GM18511 (cell line): ENCODE results near the gene MFAP1.

Experiments
- ATAC-seq: cut with Tn5 transposase; IDR thresholded peaks from one replicate; pipeline ENCODE4 v1.9.1; 2021; ENCODE audit warnings: mild to moderate bottlenecking, moderate library complexity; ENCODE audit not compliant: unreplicated experiment

Gene MFAP1

DNA sequence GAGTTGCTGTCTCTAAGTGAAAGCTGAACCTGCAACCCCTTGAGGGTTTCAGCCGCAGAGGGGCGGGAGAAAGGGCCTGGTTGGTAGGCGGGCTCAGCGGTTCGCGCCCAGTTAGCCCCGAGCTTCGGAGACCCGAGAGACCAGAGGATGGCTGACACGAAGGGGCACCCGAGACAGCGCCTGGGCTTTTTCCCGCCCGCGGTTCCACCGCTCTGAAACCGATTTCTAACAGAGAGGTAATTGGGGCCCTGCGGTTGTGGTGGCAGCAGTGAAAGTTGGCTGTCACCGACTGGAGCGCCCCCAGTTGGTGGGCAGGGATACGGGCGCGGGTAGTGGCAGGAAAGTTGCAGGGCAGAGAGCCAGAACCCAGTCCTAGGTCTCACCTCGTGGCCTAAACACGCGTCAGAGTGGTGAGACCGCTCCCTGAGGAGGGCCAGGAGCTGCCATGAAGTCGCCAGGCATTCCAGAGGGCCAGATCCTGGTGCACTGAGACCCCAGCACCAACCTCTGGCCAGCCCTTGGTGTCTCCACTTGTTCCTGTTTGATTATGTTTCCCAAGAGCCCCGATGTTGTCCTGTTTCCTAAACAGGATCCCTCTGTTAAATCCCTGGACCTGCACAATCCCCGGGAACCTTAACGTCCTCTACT is 47.1 kb downstream of the MFAP1 start:
- peak; percentile 63 for ATAC-seq

DNA sequence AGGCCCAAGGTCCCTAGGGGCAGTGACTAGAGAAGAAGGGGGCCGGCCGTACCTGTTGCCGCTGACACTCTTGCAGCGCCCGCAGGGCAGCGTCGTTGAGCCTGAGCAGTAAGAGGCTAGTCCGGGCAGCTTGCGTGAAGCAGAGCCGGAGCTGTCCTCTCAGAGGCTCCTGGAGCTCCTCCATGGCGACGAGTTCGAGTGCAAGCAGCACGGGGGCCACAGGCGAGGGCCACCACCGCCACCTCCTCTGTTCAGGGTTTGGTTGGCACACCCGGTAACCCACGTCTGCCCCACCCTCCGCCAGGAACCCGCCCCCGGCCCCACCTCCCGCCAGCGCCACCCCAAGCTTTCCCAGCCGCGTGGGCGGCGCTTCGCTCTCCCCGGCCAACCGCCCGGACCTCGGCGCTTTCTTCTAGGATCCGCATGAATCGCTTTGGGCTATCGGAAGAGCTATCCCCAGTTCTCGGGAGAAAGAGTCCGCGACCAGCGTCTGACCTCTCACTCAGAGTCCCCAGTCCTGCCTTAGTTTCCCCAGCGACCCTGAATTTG is 47.7 kb downstream of the MFAP1 start, which contains the start of gene ELL3:
TSS of gene ELL3 (minus strand) at position 249 of the 549 bp plus-strand sequence. CDS start at position 184, 65 bp downstream.
- peak; percentile 50 for ATAC-seq

DNA sequence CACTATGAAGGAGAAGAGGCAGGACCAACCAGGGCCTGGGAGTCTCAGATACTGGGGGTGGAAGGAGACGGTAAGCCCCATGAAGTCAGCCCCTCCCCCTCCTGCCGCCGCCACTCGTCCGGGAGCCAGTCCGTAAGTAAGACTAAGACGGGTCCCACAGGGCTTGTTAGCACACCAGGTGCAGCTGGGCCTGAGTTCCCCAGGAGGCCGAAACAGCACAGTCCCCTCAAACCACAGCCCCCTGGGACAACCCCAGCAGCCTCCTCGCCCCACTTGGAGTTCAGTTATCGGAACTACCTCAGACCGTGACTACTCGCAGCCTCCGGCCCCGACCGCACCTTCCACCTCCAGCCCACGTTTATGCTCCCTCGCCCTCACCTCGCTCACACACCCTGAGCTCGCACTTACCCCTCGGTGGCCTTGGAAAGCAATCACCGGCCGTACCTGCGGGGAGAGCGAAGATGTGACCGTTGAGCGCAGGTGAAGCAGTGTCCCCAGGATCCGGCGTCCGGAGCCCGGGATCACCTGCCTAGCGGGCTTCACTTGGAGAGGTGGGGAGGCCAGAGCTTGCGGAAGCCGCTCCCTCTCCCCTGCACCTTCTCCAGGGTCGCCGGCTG is 48.3 kb downstream of the MFAP1 start:
- ATAC-seq: peak; percentile 70

DNA sequence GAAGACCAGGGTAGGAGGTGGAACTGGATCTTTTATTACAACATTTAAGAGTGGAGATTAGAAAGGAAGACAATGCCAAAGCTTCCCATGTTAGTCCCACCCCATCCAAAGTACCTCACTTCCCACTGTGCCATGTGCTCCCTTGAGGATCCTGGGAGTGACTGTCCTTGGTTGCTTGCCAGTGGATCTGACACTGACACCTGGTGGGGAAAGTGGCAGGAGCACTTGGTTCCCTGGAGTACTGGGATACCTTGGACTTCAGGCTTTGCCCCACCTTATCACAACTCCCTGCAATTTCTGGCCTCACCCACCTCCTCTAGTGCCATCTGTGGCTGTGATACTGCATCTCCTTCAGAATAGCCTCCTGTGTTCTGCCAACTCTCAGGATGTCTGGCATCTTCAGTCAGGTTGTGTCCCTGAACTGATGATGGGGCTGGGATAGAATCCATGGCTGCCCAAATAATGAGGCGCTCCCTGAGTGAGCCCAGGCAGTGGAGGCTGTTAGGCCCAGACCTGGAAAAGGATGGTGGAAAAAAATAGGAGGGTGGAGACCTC is 49.0 kb downstream of the MFAP1 start:
- no peak for ATAC-seq

DNA sequence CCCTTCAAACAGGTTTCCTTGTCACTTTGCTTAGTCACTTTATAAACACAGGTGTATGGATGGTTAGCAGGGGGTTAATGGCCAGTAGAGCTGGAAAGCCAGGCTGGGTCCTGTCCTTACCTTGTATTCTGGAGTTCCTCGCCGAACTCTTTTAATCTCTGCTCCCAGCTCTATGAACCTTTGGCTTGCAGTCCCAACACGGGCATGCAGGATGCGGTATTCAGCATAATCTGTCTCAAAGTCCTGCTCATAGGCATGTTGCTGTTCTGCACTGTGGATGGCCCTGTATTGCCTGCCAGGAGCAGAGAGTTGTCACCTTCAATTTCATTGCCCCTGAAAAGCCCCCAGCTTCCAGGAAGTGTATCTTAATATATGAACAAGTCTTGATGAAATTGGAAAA is 50.4 kb downstream of the MFAP1 start:
- no peak for ATAC-seq

DNA sequence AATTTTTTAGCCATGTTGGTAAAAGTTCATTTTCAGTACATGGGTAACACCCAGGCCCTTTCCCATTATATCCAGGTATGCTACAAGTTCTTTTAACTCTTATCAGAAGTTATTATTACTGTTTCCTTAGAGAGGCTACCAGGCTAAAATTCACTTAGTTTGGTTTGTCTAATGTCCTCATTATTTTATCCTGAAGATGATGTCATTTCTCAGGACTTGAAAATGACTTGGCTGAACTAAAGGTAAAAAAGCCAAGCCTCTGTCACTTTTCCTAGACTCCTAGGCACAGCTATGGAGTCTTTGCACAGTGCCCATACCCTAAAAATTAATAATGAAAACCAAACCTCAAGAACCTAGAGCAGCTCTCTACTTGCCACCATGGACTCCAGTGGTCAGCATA is 51.9 kb downstream of the MFAP1 start:
- no peak for ATAC-seq

DNA sequence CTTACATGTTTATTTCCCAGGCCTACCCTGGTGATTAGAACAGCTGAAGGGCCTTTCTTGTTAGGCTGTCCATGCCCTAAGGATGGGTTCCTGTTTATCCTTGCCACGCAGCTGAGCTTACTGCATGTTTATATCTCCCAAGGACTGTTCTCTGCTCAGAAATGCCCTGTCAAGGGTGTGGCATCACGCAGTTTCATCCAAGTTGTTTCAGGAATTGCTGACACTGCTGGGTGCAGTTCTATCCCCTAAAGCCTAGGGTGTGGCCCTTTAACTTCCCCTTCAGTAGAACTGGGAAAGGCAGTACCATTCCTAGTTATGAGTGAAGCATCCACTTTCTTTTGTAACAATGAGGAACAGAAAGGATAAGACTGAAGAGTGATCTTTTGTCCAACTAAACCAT is 52.7 kb downstream of the MFAP1 start:
- ATAC-seq: no peak

DNA sequence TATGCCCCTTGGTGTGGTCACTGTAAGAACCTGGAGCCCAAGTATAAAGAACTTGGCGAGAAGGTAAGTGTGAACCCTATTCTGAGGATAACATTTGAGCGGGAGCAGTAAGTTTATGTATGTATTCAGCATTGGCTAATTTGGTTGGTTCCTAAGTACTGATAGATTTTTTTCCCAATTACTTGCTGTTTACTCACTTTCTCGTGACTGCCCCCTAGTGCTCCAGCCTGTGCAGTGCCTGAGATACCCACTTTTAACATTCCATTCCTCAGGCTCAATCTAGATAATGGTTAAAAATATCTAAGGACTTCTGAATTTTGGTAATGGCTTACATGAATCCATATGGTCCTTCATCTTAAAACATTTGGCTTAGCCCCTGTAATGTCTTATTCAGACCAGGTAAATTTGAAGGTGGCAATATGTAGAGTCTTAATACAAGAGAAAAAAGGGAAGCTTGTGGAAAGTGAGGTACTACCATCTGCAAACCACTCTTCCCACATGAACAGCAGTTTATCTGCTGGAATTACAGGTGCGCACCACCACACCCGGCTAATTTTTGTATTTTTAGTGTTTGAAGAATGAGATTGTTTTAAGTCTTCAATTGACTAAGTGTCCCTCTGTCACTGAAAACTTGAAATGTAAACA is 54.8 kb downstream of the MFAP1 start:
- ATAC-seq: no peak

DNA sequence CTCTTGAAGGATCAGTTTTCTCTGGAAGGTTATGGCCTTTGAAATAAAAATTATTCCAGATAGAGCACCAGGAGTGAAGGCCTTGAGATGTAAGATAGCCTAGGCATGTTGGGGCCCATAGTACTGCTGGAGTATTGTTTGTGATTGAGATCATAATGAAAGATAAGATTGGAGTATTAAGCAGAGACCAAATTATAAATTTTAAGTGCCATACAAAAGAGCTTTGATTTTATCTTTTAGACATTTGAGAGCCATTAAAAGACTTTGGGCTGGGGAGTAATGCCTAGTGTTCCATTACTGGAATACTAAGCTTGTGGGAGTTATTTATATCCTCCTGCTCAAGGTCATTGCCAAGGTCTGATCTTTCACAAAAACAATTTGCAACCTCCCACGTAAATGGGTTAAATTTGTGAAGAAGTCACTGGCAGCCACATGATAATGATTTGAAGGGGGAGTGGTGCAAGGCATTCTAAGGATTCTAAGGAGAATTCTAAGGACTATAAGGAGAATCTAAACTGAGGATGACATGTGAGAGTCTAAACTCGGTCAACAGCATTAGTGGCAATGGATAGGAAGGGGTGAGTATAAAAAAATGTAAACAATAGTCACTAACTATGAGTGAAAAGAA is 60.6 kb downstream of the MFAP1 start:
- no peak for ATAC-seq

DNA sequence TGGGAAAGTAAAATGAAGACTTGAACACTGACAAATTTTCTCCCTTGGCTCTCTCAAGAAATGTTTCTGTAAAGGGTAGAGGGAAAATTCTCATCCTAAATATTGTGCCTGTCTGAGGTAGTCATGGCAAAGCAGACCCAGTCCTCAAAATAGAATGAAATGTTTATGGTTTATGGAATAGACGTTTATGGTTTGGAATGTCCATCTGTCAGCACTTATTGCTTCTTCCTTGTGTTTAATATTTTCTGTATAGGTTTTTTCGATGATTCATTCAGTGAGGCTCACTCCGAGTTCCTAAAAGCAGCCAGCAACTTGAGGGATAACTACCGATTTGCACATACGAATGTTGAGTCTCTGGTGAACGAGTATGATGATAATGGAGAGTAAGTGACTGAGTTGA is 61.7 kb downstream of the MFAP1 start:
- no peak for ATAC-seq
